NCI-H2196 (cell line): ENCODE measurements around the gene PKD2.
A peak's percentile ranks its signal among the peaks of the same experiment; 100 is the strongest.
"Not testable (repeated sequence)": the region's sequence is repeated elsewhere in the genome, so short reads cannot be mapped to it uniquely, and the experiment has no call there.

Experiments
- DNase-seq: peaks from one replicate; lab custom pipeline; 2025; ENCODE audit not compliant: unreplicated experiment; lab: John Stamatoyannopoulos, UW

The PKD2 gene

GRCh38 chr4:88025868-88026661 lies 18.6 kb downstream of the PKD2 start:
- not testable (repeated sequence) for DNase-seq

- DNase-seq: no peak
These were observed 20.5 kb downstream of the PKD2 start for GRCh38 chr4:88027611-88028608.

- no peak for DNase-seq
These were observed 21.5 kb downstream of the PKD2 start for GRCh38 chr4:88028946-88029345.

- DNase-seq: no peak
These were observed 22.1 kb downstream of the PKD2 start for GRCh38 chr4:88029556-88029955.

GRCh38 chr4:88030565-88031310 lies 23.3 kb downstream of the PKD2 start:
- no peak for DNase-seq

- DNase-seq: peak; percentile 21
These were observed 25.9 kb downstream of the PKD2 start for GRCh38 chr4:88033309-88033708.

- DNase-seq: no peak
These were observed 27.9 kb downstream of the PKD2 start for GRCh38 chr4:88035292-88035691.

- DNase-seq: no peak
These were observed 30.0 kb downstream of the PKD2 start for GRCh38 chr4:88037447-88037846.

- DNase-seq: no peak
These were observed 30.5 kb downstream of the PKD2 start for GRCh38 chr4:88037936-88038335.

- no peak for DNase-seq
These were observed 33.3 kb downstream of the PKD2 start for GRCh38 chr4:88040707-88041106.

- no peak for DNase-seq
These were observed 34.2 kb downstream of the PKD2 start for GRCh38 chr4:88041626-88042025.

- no peak for DNase-seq
These were observed 35.6 kb downstream of the PKD2 start for GRCh38 chr4:88043001-88043400.

GRCh38 chr4:88043586-88044340 lies 36.3 kb downstream of the PKD2 start:
- DNase-seq: no peak

- no peak for DNase-seq
These were observed 37.6 kb downstream of the PKD2 start for GRCh38 chr4:88045021-88045420.

- no peak for DNase-seq
These were observed 46.8 kb downstream of the PKD2 start for GRCh38 chr4:88054229-88054628.

GRCh38 chr4:88054901-88055300 lies 47.5 kb downstream of the PKD2 start:
- no peak for DNase-seq

- no peak for DNase-seq
These were observed 50.9 kb downstream of the PKD2 start for GRCh38 chr4:88058295-88058694.

GRCh38 chr4:88059766-88060165 lies 52.3 kb downstream of the PKD2 start:
- no peak for DNase-seq

GRCh38 chr4:88060431-88060830 lies 53.0 kb downstream of the PKD2 start:
- DNase-seq: no peak

- no peak for DNase-seq
These were observed 54.9 kb downstream of the PKD2 start for GRCh38 chr4:88062311-88062710.
